Astrocyte (in vitro differentiated cells and primary cell): Measurements from ENCODE around the gene ALK. TPM values are rescaled to one million over a fixed set of nuclear protein-coding genes. Genes with fewer than 3 reads are reported as not detected.

Source experiments
- DNase-seq: peaks from one replicate; pipeline ENCODE4 v3.0.0-alpha.2; 2010; ENCODE audit warnings: low read depth
- FAIRE-seq: peaks from 2 replicates; lab custom pipeline; 2011; peaks lifted over from hg19 to GRCh38; lab: Jason Lieb, UNC
- H2AFZ ChIP-seq: 2 replicates; pipeline ENCODE4 v1.6.0; 2012; ENCODE audit warnings: low read depth, low read length, inconsistent platforms
- H3K27ac ChIP-seq: 2 replicates; pipeline ENCODE4 v1.5.1; 2011; ENCODE audit warnings: low read depth, low read length, inconsistent platforms
- H3K27me3 ChIP-seq: 2 replicates; pipeline ENCODE4 v1.6.0; 2011; ENCODE audit warnings: low read length, inconsistent platforms; ENCODE audit not compliant: insufficient read depth
- H3K36me3 ChIP-seq: 2 replicates; pipeline ENCODE4 v1.5.1; 2011; ENCODE audit warnings: low read length, inconsistent platforms; ENCODE audit not compliant: insufficient read depth
- H3K4me1 ChIP-seq: 2 replicates; pipeline ENCODE4 v1.5.1; 2011; ENCODE audit warnings: low read length, inconsistent platforms; ENCODE audit not compliant: insufficient read depth
- H3K4me2 ChIP-seq: 2 replicates; pipeline ENCODE4 v1.6.0; 2012; ENCODE audit warnings: low read length, inconsistent platforms
- H3K4me3 ChIP-seq: 2 replicates; pipeline ENCODE4 v1.5.1; 2011; ENCODE audit warnings: low read depth, mild to moderate bottlenecking, low read length, inconsistent platforms; ENCODE audit not compliant: insufficient read depth
- H3K79me2 ChIP-seq: 2 replicates; pipeline ENCODE4 v1.6.0; 2012; ENCODE audit warnings: mild to moderate bottlenecking, low read length, inconsistent platforms; ENCODE audit not compliant: insufficient read depth
- H3K9ac ChIP-seq: 2 replicates; pipeline ENCODE4 v1.6.0; 2012; ENCODE audit warnings: mild to moderate bottlenecking, low read length, inconsistent platforms
- H3K9me3 ChIP-seq: 2 replicates; pipeline ENCODE4 v1.5.1; 2012; ENCODE audit warnings: low read depth, mild to moderate bottlenecking, low read length, inconsistent platforms; ENCODE audit not compliant: insufficient read depth
- H4K20me1 ChIP-seq: 2 replicates; pipeline ENCODE4 v1.6.0; 2012; ENCODE audit warnings: low read length, inconsistent platforms; ENCODE audit not compliant: insufficient read depth
- H3K27ac Mint-ChIP-seq: one replicate; pipeline ENCODE4 v1.8.0; 2021; ENCODE audit warnings: mild to moderate bottlenecking, mixed read lengths; ENCODE audit not compliant: unreplicated experiment
- H3K27me3 Mint-ChIP-seq: one replicate; pipeline ENCODE4 v1.8.0; 2021; ENCODE audit warnings: low read depth, mixed read lengths; ENCODE audit not compliant: unreplicated experiment
- H3K36me3 Mint-ChIP-seq: one replicate; pipeline ENCODE4 v1.8.0; 2021; ENCODE audit warnings: low read depth, mixed read lengths; ENCODE audit not compliant: unreplicated experiment
- H3K4me1 Mint-ChIP-seq: one replicate; pipeline ENCODE4 v1.8.0; 2021; ENCODE audit warnings: low read depth, mixed read lengths; ENCODE audit not compliant: unreplicated experiment
- H3K4me3 Mint-ChIP-seq: one replicate; pipeline ENCODE4 v1.8.0; 2021; ENCODE audit warnings: mild to moderate bottlenecking, moderate library complexity, mixed read lengths; ENCODE audit not compliant: unreplicated experiment
- H3K9me3 Mint-ChIP-seq: one replicate; pipeline ENCODE4 v1.8.0; 2021; ENCODE audit warnings: mild to moderate bottlenecking, mixed read lengths; ENCODE audit not compliant: unreplicated experiment
- CTCF ChIP-seq: IDR thresholded peaks from 2 replicates; pipeline ENCODE4 v1.5.1; 2011; ENCODE audit warnings: low read depth, mild to moderate bottlenecking, inconsistent platforms, low read length, moderate library complexity; ENCODE audit not compliant: insufficient read depth
- EZH2 ChIP-seq: IDR thresholded peaks from 2 replicates; pipeline ENCODE4 v1.6.1; 2012; ENCODE audit warnings: mild to moderate bottlenecking, low read length, inconsistent platforms; ENCODE audit not compliant: insufficient read depth
- total RNA-seq: library from RNA; stranded (reverse); gene quantifications from 2 replicates; pipeline ENCODE4 v1.2.1, GENCODE V29; 2021

Gene ALK
- total RNA-seq, 1 donor from 2014 or later: 0.16 TPM

DNA sequence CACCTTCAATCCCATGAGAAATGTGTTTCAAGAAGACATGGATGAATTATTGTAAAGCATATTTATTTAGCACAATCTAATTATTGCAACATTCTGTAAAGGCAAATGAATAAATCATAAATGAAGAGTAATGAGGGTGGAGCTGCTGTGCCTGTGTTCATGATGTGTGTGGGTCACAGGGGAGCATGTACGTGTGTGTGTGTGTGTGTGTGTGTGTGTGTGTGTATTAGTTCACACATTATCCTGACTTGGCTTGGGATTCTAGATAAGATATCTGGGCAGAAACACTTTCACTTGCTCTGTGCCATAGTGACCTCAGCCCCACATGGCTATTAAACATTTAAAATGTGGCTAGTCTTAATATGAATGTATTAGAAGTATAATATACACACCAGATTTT lies 361.8 kb downstream of the ALK start:
- no peak overlapping the region for H3K4me3 ChIP-seq
- no peaks in the 10 kb centered on the region for H3K4me1 Mint-ChIP-seq
- no peak overlapping the region for H3K4me2 ChIP-seq
- H3K4me3 Mint-ChIP-seq: no peak overlapping the region
- H3K27ac ChIP-seq: no peak overlapping the region
- no peaks in the 10 kb centered on the region for H3K4me1 ChIP-seq
- FAIRE-seq: no peak
- H3K36me3 ChIP-seq: no peaks in the 10 kb centered on the region
- H3K27me3 ChIP-seq: no peaks in the 10 kb centered on the region
- H3K36me3 Mint-ChIP-seq: no peaks in the 10 kb centered on the region
- no peaks in the 10 kb centered on the region for H4K20me1 ChIP-seq
- no peak overlapping the region for H3K27ac Mint-ChIP-seq
- TF ChIP-seq EZH2 (no peak), CTCF (no peak)
- H2AFZ ChIP-seq: no peak overlapping the region
- H3K9ac ChIP-seq: no peak overlapping the region
- H3K27me3 Mint-ChIP-seq: peaks cover 15% of the 10 kb centered on the region
- no peak for DNase-seq
- H3K9me3 Mint-ChIP-seq: no peaks in the 10 kb centered on the region
- no peaks in the 10 kb centered on the region for H3K9me3 ChIP-seq
- no peaks in the 10 kb centered on the region for H3K79me2 ChIP-seq

- Histone ChIP-seq H3K36me3 (no peaks in the 10 kb centered on the region), H3K27me3 (no peaks in the 10 kb centered on the region), H3K27ac (no peak overlapping the region), H4K20me1 (no peaks in the 10 kb centered on the region), H2AFZ (no peak overlapping the region), H3K4me1 (no peaks in the 10 kb centered on the region), H3K4me2 (no peak overlapping the region), H3K9ac (no peak overlapping the region), H3K9me3 (no peaks in the 10 kb centered on the region), H3K4me3 (no peak overlapping the region), H3K79me2 (no peaks in the 10 kb centered on the region)
- DNase-seq (no peak), FAIRE-seq (no peak)
- Mint-ChIP-seq H3K9me3 (no peaks in the 10 kb centered on the region), H3K36me3 (no peaks in the 10 kb centered on the region), H3K4me3 (no peak overlapping the region), H3K27ac (no peak overlapping the region), H3K4me1 (no peaks in the 10 kb centered on the region), H3K27me3 (peaks cover 15% of the 10 kb centered on the region)
- no peak for TF ChIP-seq EZH2
Observed at GRCh38 chr2:29558097-29558496, 363.3 kb downstream of the ALK start.

- H3K79me2 ChIP-seq: no peaks in the 10 kb centered on the region
- no peaks in the 10 kb centered on the region for H4K20me1 ChIP-seq
- H3K9me3 ChIP-seq: no peaks in the 10 kb centered on the region
- no peak overlapping the region for H3K27ac Mint-ChIP-seq
- FAIRE-seq (no peak), DNase-seq (no peak)
- H3K4me3 ChIP-seq: no peak overlapping the region
- no peak overlapping the region for H3K9ac ChIP-seq
- H3K4me1 Mint-ChIP-seq: no peaks in the 10 kb centered on the region
- H3K4me2 ChIP-seq: no peak overlapping the region
- no peaks in the 10 kb centered on the region for H3K9me3 Mint-ChIP-seq
- no peaks in the 10 kb centered on the region for H3K36me3 Mint-ChIP-seq
- H3K27ac ChIP-seq: no peak overlapping the region
- no peaks in the 10 kb centered on the region for H3K36me3 ChIP-seq
- peaks cover 13% of the 10 kb centered on the region for H3K27me3 Mint-ChIP-seq
- no peaks in the 10 kb centered on the region for H3K27me3 ChIP-seq
- H2AFZ ChIP-seq: no peak overlapping the region
- TF ChIP-seq CTCF (no peak), EZH2 (no peak)
- no peaks in the 10 kb centered on the region for H3K4me1 ChIP-seq
- no peak overlapping the region for H3K4me3 Mint-ChIP-seq
Observed at GRCh38 chr2:29557268-29557667, 364.1 kb downstream of the ALK start.
